Astrocyte (in vitro differentiated cells and primary cell): ENCODE results near the gene NEUROD6.

Experiments
- CTCF ChIP-seq: IDR thresholded peaks from 2 replicates; pipeline ENCODE4 v1.5.1; 2011; ENCODE audit warnings: low read depth, mild to moderate bottlenecking, inconsistent platforms, low read length, moderate library complexity; ENCODE audit not compliant: insufficient read depth
- EZH2 ChIP-seq: IDR thresholded peaks from 2 replicates; pipeline ENCODE4 v1.6.1; 2012; ENCODE audit warnings: mild to moderate bottlenecking, low read length, inconsistent platforms; ENCODE audit not compliant: insufficient read depth

DNA sequence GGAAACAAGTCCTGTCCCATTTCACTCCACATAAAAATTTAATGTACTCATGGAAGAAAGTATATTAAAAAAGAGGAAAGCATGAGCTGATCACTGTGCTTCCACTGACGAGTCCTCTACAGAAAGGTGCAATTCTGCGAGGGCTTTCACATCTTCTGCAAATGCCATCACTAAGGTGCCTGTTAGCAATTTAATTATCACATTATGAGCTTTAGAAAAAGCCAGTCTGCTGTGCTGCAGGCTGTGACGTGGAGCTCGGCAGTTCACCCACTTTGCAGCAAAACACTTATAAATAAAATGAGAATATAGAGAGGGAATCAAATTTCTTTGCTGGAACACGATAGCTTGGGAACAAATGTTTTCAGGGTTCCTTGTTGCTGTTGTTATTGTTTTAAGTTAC lies 22.5 kb upstream of the NEUROD6 start:
- TF ChIP-seq EZH2 (no peak), CTCF (no peak)
